HCT116 (cell line): Measurements from ENCODE around the gene PLB1. TPM values are rescaled to one million over a fixed set of nuclear protein-coding genes. Genes with fewer than 3 reads are reported as not detected.

ENCODE experiments used
- ATAC-seq: fragments of 200-7000 bp; cut with Tn5 transposase; 2 replicates; pipeline ENCODE4 v1.9.1; 2020; ENCODE audit warnings: mild to moderate bottlenecking, moderate library complexity
- BruUV-seq: library from RNA; stranded (reverse); fragments of 400-500 nt; replicated peaks from 2 replicates; lab custom pipeline; 2021; lab: Mats Ljungman, UMichigan
- CTCF ChIA-PET: fragments of 300-600 bp; sonication (Branson Sonifier 250); formaldehyde crosslinking; loops from one replicate; lab custom pipeline; 2021; ENCODE audit warnings: antibody characterized with exemption; lab: Charles Lee
- POLR2A ChIA-PET: fragments of 300-600, 350-600 bp; sonication (Branson Sonifier 250); formaldehyde crosslinking; loops from one replicate; lab custom pipeline; 2021; ENCODE audit warnings: antibody characterized with exemption; lab: Charles Lee
- RAD21 ChIA-PET, 2 experiments: fragments of 300-600 bp; sonication (Branson Sonifier 250); formaldehyde crosslinking; loops; one replicate each; lab custom pipeline; 2023; ENCODE audit warnings: low total read pairs in 2 of 2; ENCODE audit not compliant: uncharacterized antibody in 2 of 2, unreplicated experiment in 2 of 2, low non-redundant PET in 1 of 2; lab: Charles Lee
- DNase-seq: peaks from one replicate; pipeline ENCODE4 v3.0.0-alpha.2; 2010; ENCODE audit warnings: low read depth, low spot score
- H2AFZ ChIP-seq: fragments of 200-600 bp; shearing (Covaris generic), sonication (generic); 2 replicates; pipeline ENCODE4 v1.6.1; 2017; ENCODE audit warnings: low read depth, mixed run types, mixed read lengths, antibody characterized with exemption, low read length; ENCODE audit not compliant: poor library complexity, severe bottlenecking
- H3K27ac ChIP-seq: 2 replicates; pipeline ENCODE4 v1.5.1; 2012; ENCODE audit warnings: low read depth, low read length
- H3K27me3 ChIP-seq: fragments of 200-600 bp; sonication (generic); 2 replicates; pipeline ENCODE4 v1.6.1; 2016; ENCODE audit warnings: mixed run types, low read length, mixed read lengths; ENCODE audit not compliant: insufficient read depth
- H3K36me3 ChIP-seq, 2 experiments: fragments of 200-500 bp in 1 of 2; fragments of 200-600 bp in 1 of 2; sonication (Bioruptor generic) in 1 of 2; sonication (generic) in 1 of 2; 2 replicates each; pipeline versions ENCODE4 v1.5.1 to v1.6.1; 2014 to 2016; ENCODE audit warnings: low read length in 2 of 2, inconsistent platforms in 1 of 2, mixed read lengths in 1 of 2, mixed run types in 1 of 2; ENCODE audit not compliant: insufficient read depth in 2 of 2, control insufficient read depth in 1 of 2
- H3K4me1 ChIP-seq, 2 experiments: fragments of 200-600 bp in 1 of 2; sonication (generic) in 1 of 2; 2 replicates each; pipeline versions ENCODE4 v1.5.1 to v1.6.1; 2012 to 2017; ENCODE audit warnings: low read length in 2 of 2, inconsistent platforms in 1 of 2, mild to moderate bottlenecking in 1 of 2, mixed read lengths in 1 of 2, mixed run types in 1 of 2, moderate library complexity in 1 of 2; ENCODE audit not compliant: insufficient read depth in 2 of 2, control insufficient read depth in 1 of 2
- H3K4me2 ChIP-seq: fragments of 200-600 bp; sonication (generic); 2 replicates; pipeline ENCODE4 v1.6.1; 2017; ENCODE audit warnings: mixed run types, low read length, mixed read lengths
- H3K4me3 ChIP-seq, 2 experiments: fragments of 200-600 bp in 1 of 2; sonication (generic) in 1 of 2; replicated peaks in 1 of 2; 2 replicates each; pipeline ENCODE4 v1.5.1; 2011 to 2016; ENCODE audit warnings: low read length in 2 of 2, control low read depth in 1 of 2, low read depth in 1 of 2, mild to moderate bottlenecking in 1 of 2, mixed read lengths in 1 of 2, mixed run types in 1 of 2
- H3K79me2 ChIP-seq: fragments of 200-600 bp; sonication (generic); 2 replicates; pipeline ENCODE4 v1.6.1; 2017; ENCODE audit warnings: mild to moderate bottlenecking, mixed run types, low read length, moderate library complexity, mixed read lengths; ENCODE audit not compliant: insufficient read depth
- H3K9ac ChIP-seq: fragments of 200-600 bp; sonication (generic); 2 replicates; pipeline ENCODE4 v1.6.1; 2016; ENCODE audit warnings: low read length, mixed read lengths
- H3K9me2 ChIP-seq: fragments of 200-600 bp; sonication (generic), shearing (Covaris generic); 2 replicates; pipeline ENCODE4 v1.6.1; 2017; ENCODE audit warnings: mixed run types, mild to moderate bottlenecking, moderate library complexity; ENCODE audit not compliant: insufficient read depth
- H3K9me3 ChIP-seq, 2 experiments: fragments of 200-500 bp in 1 of 2; fragments of 200-600 bp in 1 of 2; sonication (Bioruptor generic) in 1 of 2; sonication (generic) in 1 of 2; 2 replicates each; pipeline ENCODE4 v1.6.1; 2014 to 2017; ENCODE audit warnings: low read length in 2 of 2, mixed read lengths in 2 of 2, inconsistent platforms in 1 of 2, low read depth in 1 of 2, mild to moderate bottlenecking in 1 of 2, mixed run types in 1 of 2, moderate library complexity in 1 of 2; ENCODE audit not compliant: control insufficient read depth in 1 of 2, insufficient read depth in 1 of 2
- H4K20me1 ChIP-seq: fragments of 200-600 bp; sonication (generic), shearing (Covaris generic); 2 replicates; pipeline ENCODE4 v1.6.1; 2017; ENCODE audit warnings: mixed run types, mild to moderate bottlenecking, moderate library complexity; ENCODE audit not compliant: insufficient read depth
- CBX3 ChIP-seq: IDR thresholded peaks from 2 replicates; pipeline ENCODE4 v1.6.1; 2012; ENCODE audit warnings: low read depth
- CEBPB ChIP-seq: IDR thresholded peaks from 2 replicates; pipeline ENCODE4 v1.6.1; 2012; ENCODE audit warnings: low read depth
- CTCF ChIP-seq, 3 experiments: fragments of 200-600 bp in 1 of 3; sonication (generic) in 1 of 3; IDR thresholded peaks in 2 of 3; conservative IDR thresholded peaks in 1 of 3; 2 replicates each; pipeline ENCODE4 v1.5.1; 2012 to 2017; ENCODE audit warnings: low read depth in 2 of 3, low read length in 2 of 3, antibody characterized with exemption in 1 of 3, borderline replicate concordance in 1 of 3, control low read depth in 1 of 3, mild to moderate bottlenecking in 1 of 3, mixed read lengths in 1 of 3, mixed run types in 1 of 3, moderate library complexity in 1 of 3; ENCODE audit not compliant: insufficient read depth in 1 of 3
- EGR1 ChIP-seq: IDR thresholded peaks from 2 replicates; pipeline ENCODE4 v1.6.1; 2012; ENCODE audit warnings: low read depth
- EZH2 ChIP-seq: fragments of 200-600 bp; sonication (generic); IDR thresholded peaks from 2 replicates; pipeline ENCODE4 v1.6.1; 2017; ENCODE audit warnings: antibody characterized with exemption, mixed run types
- POLR2AphosphoS5 ChIP-seq: IDR thresholded peaks from 2 replicates; pipeline ENCODE4 v1.6.1; 2011; ENCODE audit warnings: mild to moderate bottlenecking, low read depth, low read length, moderate library complexity
- REST ChIP-seq: IDR thresholded peaks from 2 replicates; pipeline ENCODE4 v1.6.1; 2012; ENCODE audit warnings: low read depth
- SIN3A ChIP-seq: IDR thresholded peaks from 2 replicates; pipeline ENCODE4 v1.6.1; 2012; ENCODE audit warnings: low read depth
- TCF7L2 ChIP-seq: IDR thresholded peaks from 2 replicates; pipeline ENCODE4 v1.7.0; 2011; ENCODE audit warnings: borderline replicate concordance, inconsistent platforms; ENCODE audit not compliant: insufficient read depth, insufficient read length; ENCODE audit errors: extremely low read depth
- ZFX ChIP-seq: fragments of 450-650 bp; IDR thresholded peaks from 2 replicates; pipeline ENCODE4 v1.6.1; 2017
- intact Hi-C: fragments of 100-400 bp; cut with micrococcal nuclease; formaldehyde crosslinking; loops from 2 replicates; pipeline ENCODE4 v1.10.0; 2022
- total RNA-seq: library from RNA; stranded (reverse); gene quantifications from one replicate; pipeline ENCODE4 v1.2.1, GENCODE V29; 2021; ENCODE audit not compliant: unreplicated experiment

The PLB1 gene
- total RNA-seq, 1 experiment from 2014 or later, result 0.49 TPM

DNA sequence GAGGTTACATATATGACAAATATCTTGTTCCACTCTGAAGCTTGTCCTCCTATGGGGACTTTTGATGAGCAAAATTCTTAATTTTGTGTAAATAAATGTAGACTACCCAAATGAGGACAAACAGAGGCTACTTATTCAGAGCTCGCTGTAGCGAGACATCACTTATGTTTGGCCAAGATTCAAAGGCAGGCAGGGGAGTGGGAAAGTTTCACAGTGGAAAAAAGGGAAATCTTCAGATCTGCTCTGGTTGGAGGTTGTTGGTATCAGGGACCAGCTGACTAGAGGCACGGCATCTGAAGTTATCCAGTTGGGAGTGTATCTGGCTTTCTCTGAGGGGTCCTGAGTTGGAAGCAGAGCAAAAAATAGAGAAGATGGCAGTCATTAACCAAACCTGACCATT is 1.3 kb downstream of the PLB1 start:
- no peak overlapping the region for H3K4me3 ChIP-seq
- RAD21 ChIA-PET, result no interaction called here
- no peaks in the 10 kb centered on the region for H3K36me3 ChIP-seq
- TF ChIP-seq CBX3 (no peak), SIN3A (no peak), REST (no peak), EGR1 (no peak), ZFX (no peak), TCF7L2 (no peak), CEBPB (no peak), EZH2 (no peak), CTCF (IDR thresholded peaks at IDR 0.05 in 2 of 3, conservative IDR thresholded peaks at IDR 0.05 in 1 of 3; ENCODE audit: borderline replicate concordance in 1 of 3, insufficient read depth in 1 of 3, low read depth in 2 of 3, low read length in 2 of 3) (no peak), POLR2AphosphoS5 (no peak)
- BruUV-seq, result no TSS peak
- intact Hi-C loops, result no loop called here
- CTCF ChIA-PET, result no interaction called here
- no peaks in the 10 kb centered on the region for H3K27me3 ChIP-seq
- no peaks in the 10 kb centered on the region for H3K9me2 ChIP-seq
- POLR2A ChIA-PET, result no interaction called here
- DNase-seq, result no peak
- no peak overlapping the region for H3K4me2 ChIP-seq
- no peak overlapping the region for H3K9ac ChIP-seq
- no peaks in the 10 kb centered on the region for H4K20me1 ChIP-seq
- no peak overlapping the region for H2AFZ ChIP-seq
- no peak overlapping the region for H3K27ac ChIP-seq
- ATAC-seq, result no peak
- no peaks in the 10 kb centered on the region for H3K79me2 ChIP-seq
- no peaks in the 10 kb centered on the region for H3K4me1 ChIP-seq
- H3K9me3 ChIP-seq, result no peaks in the 10 kb centered on the region
